ENCODE data around the gene PIANP.
"Not testable (repeated sequence)": the region's sequence is repeated elsewhere in the genome, so short reads cannot be mapped to it uniquely, and the experiment has no call there.

The PIANP gene

DNA sequence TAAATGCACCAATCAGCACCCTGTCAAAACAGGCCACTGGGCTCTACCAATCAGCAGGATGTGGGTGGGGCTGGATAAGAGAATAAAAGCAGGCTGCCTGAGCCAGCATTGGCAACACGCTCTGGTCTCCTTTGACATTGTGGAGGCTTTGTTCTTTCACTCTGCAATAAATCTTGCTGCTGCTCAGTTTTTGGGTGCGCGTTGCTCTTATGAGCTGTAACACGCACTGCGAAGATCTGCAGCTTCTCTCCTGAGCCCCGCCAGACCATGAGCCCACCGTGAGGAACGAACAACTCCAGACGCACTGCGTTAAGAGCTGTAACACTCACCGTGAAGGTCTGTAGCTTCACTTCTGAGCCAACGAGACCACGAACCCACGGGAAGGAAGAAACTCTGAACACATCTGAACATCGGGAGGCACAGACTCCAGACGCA lies 8.4 kb upstream of the PIANP start:
- DNase-seq (ENCODE audit: low read depth), result no peak
- no peak overlapping the region for H3K4me3 ChIP-seq (ENCODE audit: low read depth, low read length)

DNA sequence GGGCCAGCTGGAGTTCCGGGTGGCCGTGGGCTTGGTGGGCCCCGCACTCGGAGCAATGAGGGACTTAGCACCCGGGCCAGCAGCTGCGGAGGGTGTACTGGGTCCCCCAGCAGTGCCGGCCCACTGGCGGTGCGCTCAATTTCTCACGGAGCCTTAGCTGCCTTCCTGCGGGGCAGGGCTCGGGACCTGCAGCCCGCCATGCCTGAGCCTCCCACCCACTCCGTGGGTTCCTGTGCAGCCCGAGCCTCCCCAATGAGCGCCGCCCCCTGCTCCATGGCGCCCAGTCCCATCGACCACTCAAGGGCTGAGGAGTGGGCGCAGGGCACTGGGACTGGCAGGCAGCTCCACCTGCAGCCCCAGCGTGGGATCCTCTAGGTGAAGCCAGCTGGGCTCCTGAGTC lies 7.7 kb upstream of the PIANP start:
- H3K4me3 ChIP-seq (ENCODE audit: low read depth, low read length); DNase-seq (ENCODE audit: low read depth): not testable (repeated sequence)

DNA sequence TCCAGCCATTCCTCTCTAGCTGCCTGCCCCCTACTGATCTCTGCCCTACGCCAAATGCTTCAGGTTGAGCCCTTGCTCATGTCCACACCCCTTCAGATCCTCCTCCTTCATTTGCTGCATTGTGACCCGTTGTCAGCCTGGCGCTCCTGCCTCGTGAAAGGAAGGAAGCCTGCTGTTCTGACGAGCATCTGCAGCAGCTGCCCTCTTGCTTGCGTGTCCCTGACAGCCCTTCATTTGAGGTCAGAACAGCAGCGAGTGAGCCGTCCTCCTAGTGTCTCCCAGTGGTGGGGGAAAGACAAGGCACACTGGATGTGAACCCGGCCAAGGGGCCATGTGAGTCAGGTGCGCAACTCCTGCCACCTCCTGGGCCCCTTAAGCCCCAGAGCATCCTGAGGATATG lies 3.0 kb upstream of the PIANP start:
- DNase-seq (ENCODE audit: low read depth), result no peak
- H3K4me3 ChIP-seq (ENCODE audit: low read depth, low read length), result no peak overlapping the region

DNA sequence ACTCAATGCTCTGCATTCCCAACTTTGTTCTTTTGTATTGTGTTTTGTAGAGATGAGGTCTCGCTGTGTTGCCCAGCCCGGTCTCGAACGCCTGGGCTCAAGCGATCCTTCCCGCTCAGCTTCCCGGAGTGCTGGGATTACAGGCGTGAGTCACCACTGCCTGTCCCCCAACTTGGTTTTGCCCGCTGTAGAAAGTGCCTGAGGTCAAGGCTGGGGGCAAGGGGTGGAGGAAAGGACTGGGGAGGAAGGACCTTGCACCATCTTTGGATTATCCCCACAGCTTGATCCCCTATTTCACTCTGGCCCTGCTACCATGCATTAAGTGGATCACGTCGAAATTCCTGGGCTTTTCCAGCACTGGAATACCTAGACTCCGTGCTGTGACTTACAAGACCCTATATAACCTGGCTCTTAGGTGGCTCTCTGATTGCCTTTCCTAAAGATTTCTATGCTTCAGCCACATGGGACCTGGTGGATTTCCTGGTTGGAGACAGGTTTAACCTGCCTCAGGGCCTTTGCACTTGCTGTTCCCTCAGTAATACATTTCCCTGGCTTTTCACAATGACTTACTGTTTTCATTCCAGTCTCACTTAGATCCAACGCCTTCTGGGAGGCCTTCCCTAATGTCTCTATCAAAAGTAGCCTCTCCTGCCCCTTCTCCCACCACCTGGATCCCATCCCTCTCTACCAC lies 608 bp upstream of the PIANP start:
- H3K4me3 ChIP-seq (ENCODE audit: low read depth, low read length), result peak overlapping the region; percentile 70
- no peak for DNase-seq (ENCODE audit: low read depth)

DNA sequence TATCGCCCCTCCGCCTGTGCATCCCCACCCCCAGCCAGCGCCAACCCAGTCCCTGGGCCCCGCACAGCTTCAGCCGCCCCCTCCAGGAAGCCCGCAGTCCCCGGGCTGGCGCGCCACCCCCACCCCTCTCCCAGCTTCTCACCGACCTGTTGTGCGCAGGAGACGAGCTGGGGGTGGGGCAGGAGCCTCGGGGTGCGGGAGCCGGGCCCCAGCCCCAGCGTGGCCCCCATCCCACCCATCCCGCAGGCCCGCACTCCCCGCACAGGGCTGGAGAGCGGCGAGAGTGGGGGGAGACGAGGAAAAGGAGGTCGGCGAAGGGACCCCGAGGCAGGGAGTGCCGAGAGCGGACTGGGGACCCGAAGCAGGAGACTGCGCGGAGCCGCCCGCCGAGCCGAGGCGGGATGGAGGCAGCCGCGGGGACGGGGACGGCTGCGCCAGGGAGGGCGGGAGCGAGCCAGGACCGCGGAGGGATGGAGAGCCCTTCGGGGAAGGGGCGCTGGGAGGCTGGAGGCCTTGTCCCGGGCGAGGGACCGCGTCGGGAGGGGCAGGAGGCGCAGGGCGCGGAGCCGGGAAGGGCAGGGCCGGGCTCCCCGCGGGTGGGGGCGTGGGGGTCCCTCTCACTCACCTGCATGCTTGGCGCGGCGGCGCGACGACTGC lies 498 bp downstream of the PIANP start:
- no peak for DNase-seq (ENCODE audit: low read depth)
- peak overlapping the region; percentile 70 for H3K4me3 ChIP-seq (ENCODE audit: low read depth, low read length)

DNA sequence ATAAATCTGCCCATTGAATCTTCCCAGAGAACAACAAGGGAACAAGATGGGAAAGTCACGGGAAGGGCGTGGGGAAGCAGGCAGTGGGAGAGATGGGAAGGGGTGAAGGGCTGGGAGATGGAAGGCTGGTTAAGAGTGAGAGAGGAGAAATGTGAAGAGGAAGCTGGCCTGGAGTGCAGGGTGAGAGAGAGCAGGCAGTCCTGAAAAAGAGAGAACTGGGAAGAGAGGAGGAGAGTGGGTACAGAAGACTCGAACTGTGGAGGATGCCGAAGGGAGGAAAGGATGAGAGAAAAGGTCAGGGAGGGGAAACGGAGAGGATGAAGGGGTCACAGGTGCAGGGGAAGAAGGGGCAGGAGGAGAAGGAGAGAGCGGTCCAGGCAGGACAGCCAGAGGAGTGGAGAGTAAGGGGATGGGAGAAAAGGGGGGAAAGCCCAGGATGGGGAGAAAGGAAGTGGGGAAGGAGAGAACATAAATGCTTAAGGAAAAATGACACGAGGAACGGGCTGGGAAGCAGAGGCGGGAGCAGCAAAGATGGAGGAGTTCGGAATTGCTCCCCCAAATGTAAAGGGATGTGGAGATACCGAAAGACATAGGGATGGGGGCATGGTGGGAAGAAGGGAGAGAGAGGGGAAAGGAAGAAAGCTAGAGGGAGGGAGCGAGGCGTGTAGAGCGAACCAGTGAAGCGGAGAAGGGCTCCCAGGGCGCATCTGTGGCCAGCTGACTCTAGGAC lies 1.2 kb downstream of the PIANP start:
- DNase-seq (ENCODE audit: low read depth), result no peak
- peak overlapping the region; percentile 70 for H3K4me3 ChIP-seq (ENCODE audit: low read depth, low read length)

DNA sequence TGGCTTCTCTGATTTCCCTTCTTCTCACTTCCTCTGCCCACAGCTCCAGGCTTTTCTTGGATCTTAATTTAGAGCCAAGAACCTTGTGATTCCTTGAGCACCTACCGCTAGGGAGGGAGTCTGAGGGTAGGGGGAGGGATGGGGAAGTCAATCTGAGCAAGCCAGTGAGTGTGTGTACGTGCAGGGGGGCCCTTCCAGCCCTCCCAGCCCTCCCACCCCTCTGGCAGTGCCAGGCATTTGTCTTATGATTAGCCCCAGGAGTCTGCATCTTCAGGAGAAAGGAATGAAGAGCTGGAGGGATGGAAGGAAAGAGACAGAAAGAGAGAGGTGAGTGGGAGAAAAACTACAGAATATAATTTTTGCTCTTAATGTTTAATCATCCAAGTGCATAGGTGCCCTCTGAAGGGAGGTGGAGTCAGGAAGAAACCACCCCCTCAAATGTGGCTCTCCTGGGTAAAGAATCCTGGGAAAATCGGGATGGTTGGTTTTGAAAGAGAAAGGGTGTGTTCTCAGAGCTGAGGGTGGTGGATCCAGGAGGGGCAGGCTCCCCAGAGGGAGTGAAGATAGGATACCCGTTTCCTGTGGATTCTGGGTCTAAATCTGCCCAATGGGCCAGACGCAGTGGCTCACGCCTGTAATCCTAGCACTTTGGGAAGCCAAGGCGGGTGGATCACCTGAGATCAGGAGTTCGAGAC lies 2.1 kb downstream of the PIANP start:
- DNase-seq (ENCODE audit: low read depth), result no peak
- no peak overlapping the region for H3K4me3 ChIP-seq (ENCODE audit: low read depth, low read length)

DNA sequence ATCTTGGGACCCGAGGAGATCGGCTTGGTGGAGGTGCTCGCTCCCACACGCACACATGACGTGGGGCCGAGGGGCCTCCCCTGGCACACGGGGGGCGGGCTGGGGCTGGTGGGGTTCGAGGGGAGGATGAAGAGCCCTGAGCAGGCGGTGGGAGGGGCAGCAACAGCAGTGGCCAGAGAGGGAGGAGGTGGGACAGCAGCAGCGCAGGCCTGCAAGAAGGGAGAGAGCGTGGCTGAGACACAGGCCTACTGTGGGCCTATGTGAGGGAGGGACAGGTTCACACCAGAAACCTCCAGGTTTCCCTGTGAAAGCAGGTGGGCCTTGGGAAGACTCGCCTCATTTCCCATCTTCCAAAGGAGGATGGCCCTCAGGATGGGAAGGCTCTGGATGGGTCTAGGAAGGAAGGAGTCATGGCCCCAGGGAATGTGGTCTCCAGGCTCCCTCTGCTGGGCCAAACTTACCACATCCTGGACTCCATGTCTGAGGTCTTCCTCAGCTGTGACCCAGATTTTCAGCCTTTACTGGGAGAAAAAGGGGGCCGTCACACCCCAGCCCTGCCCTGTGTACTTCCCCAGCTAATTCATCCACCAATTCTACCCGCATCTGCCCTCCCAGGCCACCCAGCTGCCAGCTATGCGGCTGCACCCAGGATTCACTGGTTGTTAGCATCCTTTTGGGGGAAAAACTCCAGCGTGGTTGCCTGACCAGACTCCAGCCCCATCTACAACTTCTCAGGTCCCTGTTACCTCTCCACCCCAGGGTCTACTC lies 2.8 kb downstream of the PIANP start:
- no peak overlapping the region for H3K4me3 ChIP-seq (ENCODE audit: low read depth, low read length)
- DNase-seq (ENCODE audit: low read depth), result no peak

DNA sequence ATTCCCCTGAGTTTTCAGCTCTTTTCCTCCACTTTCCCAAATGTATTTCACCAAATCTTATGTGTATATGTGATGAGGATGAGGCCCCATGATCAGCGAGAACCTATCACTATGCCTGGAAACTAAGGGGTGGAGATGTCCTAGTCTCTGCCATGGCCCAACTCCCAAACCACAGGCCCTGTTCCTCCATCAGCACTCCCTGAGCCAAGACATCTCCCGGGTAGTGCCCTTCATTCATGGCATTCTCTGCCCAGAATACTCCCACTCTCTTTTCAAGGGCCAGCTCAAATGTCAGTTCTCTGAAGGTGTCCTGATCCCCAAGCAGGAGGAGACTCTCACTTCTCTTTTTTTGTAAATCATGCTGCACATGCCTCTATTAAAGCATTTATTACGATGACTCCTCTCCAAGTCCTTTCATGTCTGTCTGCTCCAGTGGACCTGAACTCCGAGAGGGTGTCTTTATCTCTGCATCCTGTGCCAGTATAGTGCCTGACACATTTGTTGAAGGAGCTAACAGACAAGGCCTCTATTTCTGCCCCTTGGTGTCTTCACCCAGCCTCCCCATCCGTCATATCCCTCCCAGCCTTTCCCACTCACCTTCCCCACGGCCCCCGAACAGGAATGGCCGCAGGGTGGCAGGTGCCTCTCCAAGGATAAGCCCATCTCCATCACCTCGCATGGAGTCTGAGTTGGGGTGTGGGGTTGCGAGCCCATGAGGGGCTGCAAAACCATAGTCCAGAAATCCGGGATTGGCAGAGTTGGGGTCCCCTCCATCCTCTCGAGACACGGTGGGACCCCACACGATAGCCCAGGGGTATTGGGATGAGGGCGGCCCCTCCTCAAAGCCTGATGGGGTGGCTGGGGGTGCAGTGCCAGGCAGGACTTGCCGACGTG lies 3.7 kb downstream of the PIANP start:
- no peak overlapping the region for H3K4me3 ChIP-seq (ENCODE audit: low read depth, low read length)
- DNase-seq (ENCODE audit: low read depth), result no peak

DNA sequence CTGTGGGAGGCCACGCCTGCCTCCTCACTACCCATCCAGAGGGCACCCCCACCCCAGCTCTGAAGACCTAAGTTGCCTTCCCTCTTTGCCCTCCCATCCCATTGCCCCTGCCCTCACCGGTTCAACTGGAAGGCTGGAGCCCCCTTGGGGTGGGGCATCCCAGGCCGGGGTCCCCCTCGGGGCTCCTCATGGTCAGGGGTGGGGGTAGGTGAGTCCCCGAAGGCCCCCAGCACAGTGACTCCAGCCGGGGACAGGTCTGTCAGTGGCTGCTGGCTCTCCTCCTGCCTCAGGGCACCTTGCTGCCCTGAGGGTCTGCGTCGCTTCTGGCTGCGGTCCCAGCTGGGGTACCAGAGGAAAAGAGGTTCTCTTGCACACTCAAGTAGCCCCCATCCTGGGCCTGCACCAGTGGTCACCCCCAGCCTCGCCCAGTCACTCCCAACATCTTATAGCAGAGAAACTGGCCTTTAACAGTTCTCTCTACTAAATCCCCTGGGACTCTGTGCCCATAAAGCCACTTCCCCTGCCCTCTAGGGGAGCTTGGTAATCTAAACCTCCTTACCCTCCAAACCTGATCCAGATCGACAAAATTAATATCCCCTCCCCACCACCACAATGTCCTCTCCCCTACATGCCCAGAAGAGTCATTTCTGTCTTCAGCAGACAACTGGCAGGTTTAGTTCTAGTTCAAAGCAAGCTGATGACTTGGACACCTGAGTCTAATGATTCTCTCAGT lies 5.1 kb downstream of the PIANP start:
- DNase-seq (ENCODE audit: low read depth), result no peak
- H3K4me3 ChIP-seq (ENCODE audit: low read depth, low read length), result no peak overlapping the region

DNA sequence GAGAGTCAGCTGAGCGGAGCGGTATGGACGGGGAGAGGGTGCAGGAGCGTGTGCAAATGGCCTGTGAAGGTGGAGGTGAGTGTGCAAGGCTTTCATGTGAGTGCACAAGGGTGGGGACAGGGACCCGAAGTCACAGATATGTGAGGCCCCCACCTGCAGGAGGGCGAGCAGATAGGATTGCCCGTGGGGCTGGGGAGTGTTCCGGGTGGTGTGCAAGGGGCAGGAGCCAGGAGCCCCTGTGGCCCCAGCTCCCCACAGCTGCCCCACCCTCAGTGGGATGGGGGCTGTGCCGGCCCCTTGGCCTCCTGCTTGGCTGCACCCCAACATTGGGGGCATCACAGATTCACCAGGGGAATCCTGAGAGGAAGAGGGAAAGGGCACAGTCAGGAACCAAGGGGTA lies 5.9 kb downstream of the PIANP start:
- no peak overlapping the region for H3K4me3 ChIP-seq (ENCODE audit: low read depth, low read length)
- DNase-seq (ENCODE audit: low read depth), result no peak

DNA sequence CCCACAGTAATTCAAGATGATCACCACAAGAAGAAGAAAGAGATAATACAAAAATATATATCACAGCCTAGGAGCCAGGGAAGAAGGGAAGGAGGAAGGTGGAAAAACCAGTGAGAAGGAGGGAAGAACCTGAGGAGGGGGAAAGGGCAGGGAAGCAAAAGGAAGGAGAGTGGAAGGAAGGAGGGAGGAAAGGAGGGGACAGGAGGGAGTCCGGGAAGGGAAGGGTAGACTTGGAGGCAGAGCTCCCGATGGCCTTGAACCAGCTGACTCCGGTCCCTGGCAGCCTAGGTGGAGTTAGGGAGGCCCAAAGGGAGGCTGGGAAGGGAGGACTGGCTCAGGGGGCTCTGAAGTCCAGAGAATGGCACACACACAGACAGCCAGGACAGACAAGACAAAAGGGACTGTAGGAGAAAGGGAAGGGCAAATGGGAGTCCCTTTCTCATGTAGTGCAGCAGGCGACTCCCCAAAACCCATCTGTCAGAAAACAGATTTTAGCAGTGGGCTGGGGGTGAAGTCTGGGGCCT lies 6.7 kb downstream of the PIANP start:
- no peak for DNase-seq (ENCODE audit: low read depth)
- no peak overlapping the region for H3K4me3 ChIP-seq (ENCODE audit: low read depth, low read length)

DNA sequence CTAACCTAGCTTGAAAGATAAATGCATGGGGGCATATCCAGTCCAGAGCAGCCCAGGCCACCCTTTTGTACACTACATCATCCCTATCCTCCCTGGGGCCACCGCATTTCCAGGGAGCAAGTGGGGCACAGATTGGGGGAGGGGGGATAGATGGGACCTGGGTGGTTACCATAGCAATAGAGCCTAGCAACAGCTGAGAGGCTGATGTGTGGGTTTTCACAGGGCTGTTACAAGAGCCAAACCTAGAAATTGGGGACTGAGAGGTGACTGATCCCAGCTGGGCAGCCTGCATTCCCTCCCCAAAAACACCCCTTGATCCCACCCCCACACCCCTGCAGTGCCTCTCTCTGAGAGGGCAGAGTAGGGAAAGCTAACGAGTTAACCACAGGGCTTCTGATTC lies 7.7 kb downstream of the PIANP start:
- no peak overlapping the region for H3K4me3 ChIP-seq (ENCODE audit: low read depth, low read length)
- no peak for DNase-seq (ENCODE audit: low read depth)

DNA sequence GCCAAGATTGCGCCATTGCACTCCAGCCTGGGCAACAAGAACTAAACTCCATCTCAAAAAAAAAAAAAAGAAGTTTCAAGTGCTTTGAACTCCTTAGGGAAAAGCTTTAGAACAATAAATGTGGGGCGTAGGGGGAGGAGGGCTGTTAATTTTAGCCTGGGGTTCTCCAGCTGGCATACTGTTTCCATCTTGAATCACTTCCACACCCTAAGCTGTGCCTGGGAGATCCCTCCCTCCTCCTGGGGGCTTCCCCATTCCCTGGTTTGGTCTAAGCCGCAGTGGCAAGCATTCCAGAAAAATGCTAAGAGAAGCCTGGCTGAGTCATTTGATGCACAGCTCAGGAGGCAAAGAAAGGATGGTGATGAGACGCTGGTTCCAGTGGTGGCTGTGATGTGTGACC lies 9.1 kb downstream of the PIANP start:
- peak; percentile 33 for DNase-seq (ENCODE audit: low read depth)

DNA sequence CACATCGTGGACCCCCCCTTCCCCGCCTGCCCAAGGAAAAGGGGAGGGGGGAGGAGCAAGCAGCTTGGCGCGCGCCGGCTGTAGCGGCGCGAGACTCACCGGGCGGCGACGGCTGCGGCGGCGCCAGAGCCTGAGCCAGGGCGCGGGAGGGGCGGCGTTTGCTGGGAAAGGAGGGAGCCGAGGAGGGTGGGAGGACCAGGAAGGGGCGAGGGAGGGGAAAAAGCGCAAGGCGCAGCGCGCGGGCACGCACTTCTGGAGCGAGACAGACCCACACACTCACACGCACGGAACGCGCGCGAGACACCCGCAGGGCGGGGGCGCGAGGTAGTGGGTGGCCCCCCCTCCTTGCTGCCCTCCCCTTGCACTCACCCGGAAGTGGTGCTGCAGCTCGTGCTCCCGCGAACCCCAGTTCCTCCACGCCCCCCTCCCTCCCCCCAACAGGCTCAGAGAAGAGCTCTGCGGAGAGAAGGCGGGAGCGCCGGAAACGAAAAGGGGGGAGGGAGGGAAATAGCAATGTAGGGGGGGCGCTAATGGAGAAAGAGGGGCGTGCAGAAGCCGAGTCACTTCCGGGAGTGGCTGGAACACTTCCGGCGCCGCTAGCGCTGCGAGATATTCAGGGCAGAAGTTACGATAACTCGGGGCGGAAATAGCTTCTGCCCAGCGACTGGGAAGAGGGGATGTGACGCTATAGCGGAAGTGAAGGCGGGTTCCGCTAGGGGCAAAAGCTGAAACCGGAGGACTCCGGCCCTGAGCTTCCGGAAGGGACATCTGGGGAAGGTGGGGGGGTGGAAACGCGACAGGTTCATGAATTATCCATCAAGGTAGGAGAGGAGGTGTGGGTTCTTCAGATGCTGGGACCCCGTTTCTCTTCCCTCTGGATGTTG lies 11.4 kb downstream of the PIANP start, which contains the start of gene ZNF384:
TSS of gene ZNF384 (minus strand) at position 377 of the 884 bp plus-strand sequence. CDS start 9,855 bp downstream, outside the sequence.
- peak within 1 kb of the TSS; percentile 88 for H3K4me3 ChIP-seq (ENCODE audit: low read depth, low read length)
- DNase-seq (ENCODE audit: low read depth), result peak; percentile 95

More for the DNA sequence above, 9.1 kb downstream of the PIANP start:
- no peak overlapping the region for H3K4me3 ChIP-seq (ENCODE audit: low read depth, low read length)

DNA sequence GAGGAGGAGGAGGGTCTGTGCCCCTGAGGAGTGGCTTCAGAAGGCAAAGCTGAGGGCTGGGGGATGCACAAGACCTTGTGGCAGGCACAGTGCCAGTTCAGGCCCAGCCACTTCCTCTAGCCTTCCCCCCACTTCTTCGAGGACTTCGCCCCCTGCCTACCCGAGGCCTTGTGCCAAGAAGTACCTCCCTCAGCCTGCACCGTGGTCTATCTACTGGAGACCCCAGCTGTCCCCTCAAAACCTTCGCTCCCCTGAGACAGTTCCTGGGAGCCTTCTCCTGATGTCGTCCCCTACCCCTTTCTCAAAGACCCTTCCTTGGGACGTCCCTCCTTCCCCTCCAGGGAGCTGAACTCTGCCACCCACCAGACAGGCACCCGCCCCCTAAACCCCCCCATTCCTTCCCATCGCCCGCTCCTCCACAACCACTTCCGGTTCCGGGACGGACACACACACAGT lies 12.0 kb downstream of the PIANP start:
- H3K4me3 ChIP-seq (ENCODE audit: low read depth, low read length), result peak overlapping the region; percentile 88
- DNase-seq (ENCODE audit: low read depth), result no peak
